Coronary artery (tissue), 2 donors: ENCODE measurements around the gene TMEM147.

Experiments used
- DNase-seq: peaks from one replicate; pipeline ENCODE4 v3.0.0-alpha.2; 2017; ENCODE audit warnings: low spot score
- H3K27ac ChIP-seq, 2 donors: fragments of 200-600 bp; sonication (generic); one replicate each; pipeline ENCODE4 v1.5.1; 2016 to 2019
- H3K4me3 ChIP-seq: fragments of 200-600 bp; sonication (generic); 2 replicates; pipeline ENCODE4 v1.5.1; 2016; ENCODE audit warnings: mild to moderate bottlenecking, moderate library complexity
- CTCF ChIP-seq: fragments of 200-600 bp; sonication (generic); IDR thresholded peaks from one replicate; pipeline ENCODE4 v1.5.1; 2019; ENCODE audit warnings: antibody characterized with exemption

Gene TMEM147

DNA sequence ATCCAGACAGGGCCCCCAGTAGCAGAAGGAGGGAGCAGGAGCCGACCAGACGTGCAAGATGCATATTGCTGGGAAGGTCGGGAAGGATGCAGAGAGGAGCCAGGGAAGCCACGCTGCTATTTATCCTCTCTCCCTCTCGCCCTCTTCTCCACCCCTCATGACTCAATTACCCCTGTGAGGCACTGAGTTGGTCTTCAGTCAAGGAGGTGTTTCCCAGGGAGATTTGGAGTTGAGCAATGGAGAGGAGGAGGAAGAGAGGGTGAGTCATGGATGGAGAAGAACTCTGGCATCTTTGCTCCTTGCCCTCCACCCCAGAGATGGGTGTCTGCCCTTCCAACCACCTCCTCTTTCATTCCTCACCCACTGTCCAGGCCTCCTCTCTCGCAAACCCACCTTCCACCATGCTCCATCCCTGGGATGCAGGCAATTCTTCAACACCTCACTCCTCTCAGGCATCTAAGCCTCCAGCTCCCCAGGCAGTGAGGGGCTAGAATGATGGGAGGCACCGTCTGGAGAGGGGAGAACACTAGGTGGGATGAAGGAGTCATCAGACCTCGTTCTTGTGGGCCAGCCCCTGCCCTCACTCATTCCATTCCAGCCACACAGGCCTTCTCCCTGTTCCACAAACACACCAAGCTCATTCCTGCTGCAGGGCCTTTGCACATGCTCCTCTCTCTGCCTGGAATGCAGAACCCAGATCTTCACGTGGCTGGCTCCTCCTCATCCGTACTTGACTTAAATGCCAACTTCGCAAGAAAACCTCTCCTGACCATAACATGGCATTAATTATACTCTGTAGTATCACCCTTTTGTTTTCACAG lies 17.0 kb upstream of the TMEM147 start, which contains the start of gene SBSN:
Gene SBSN, minus strand, starts transcription at position 94 of the 821 bp plus-strand sequence. Its CDS starts 30 bp downstream, at position 64.
- DNase-seq, result no peak
- no peak for TF ChIP-seq CTCF
- no peak within 1 kb of the TSS for H3K4me3 ChIP-seq
- H3K27ac ChIP-seq, result no peak within 1 kb of the TSS

DNA sequence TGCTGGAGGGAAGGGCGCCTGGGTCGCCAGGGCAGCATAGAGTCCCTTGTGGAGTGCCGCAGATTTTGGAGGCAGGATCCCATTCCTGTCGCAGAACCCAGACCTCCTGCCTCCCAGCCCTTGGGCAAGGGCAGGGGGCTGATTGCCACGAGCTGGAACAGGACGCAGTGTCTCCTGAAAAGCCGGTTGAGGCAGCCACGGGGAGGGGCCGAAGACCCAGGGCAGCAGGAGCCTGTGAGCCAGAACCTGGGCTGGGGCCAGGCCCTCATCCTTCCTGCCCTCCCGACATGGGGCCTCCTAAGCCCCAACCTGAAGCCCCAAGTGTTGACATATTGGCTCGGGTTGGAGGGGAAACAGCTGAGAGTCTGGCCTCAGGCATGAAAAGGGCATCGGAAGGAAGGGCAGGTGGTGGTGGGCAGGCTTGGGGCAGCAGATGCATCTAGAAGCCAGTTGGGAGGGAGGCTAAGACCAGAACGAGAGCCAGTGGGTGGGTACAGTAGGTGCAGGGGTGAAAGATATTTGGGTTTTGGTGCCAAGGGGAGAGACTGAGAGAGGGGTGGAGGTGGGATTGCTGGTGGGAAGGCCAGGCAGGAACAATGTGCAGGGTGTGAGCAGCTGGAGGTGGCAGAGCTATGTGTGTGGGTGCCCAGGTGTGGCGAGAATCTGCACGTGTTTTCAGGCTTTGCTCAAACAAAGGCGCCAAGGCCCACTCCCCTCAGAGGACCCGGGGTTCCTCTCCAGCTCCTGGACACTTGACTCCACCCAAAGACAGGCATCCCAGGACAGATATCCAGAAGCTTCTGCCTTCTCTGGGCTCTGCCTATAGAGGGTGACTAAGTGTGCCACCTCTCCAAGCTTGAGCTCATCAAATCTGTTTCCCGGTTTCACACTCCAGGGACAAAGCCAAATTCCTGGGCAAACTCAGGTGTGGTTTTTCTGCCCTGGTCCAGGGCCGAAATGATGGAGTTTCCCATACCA lies 15.9 kb upstream of the TMEM147 start:
- no peak for TF ChIP-seq CTCF
- DNase-seq, result no peak
- no peak overlapping the region for H3K27ac ChIP-seq
- H3K4me3 ChIP-seq, result no peak overlapping the region

DNA sequence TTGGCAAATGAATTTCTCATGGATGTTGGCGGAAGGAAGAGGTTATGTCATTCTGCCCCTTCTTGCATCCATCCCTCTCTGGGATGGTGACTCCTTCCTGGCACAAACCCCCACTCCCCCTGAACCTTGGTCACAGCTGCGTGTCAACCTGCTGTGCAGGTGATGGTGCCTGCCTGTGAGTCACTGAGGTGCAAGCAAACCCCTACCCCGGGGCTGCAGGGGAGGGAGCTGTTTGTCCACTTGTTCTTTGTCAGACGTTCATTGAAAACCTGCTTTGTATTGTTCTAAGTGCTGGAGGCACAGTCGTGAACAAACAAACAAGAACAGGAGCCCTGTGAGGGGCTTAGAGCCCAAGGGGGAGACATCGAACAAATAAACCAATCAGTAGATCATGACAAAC lies 14.1 kb upstream of the TMEM147 start:
- TF ChIP-seq CTCF, result no peak
- no peak for DNase-seq
- no peak overlapping the region for H3K27ac ChIP-seq
- H3K4me3 ChIP-seq, result no peak overlapping the region

GRCh38 chr19:35533201-35533821 lies 12.1 kb upstream of the TMEM147 start, which contains the start of gene GAPDHS:
Gene GAPDHS, plus strand, starts transcription at chr19:35533456. Its CDS starts 72 bp downstream, at chr19:35533528.
- Histone ChIP-seq H3K4me3 (peak within 1 kb of the TSS; percentile 28), H3K27ac (no peak within 1 kb of the TSS)
- DNase-seq, result no peak
- TF ChIP-seq CTCF, result no peak

- Histone ChIP-seq H3K4me3 (peak overlapping the region; percentile 28), H3K27ac (no peak overlapping the region)
- DNase-seq, result no peak
- no peak for TF ChIP-seq CTCF
Measured at GRCh38 chr19:35533822-35534392, 11.5 kb upstream of the TMEM147 start.

DNA sequence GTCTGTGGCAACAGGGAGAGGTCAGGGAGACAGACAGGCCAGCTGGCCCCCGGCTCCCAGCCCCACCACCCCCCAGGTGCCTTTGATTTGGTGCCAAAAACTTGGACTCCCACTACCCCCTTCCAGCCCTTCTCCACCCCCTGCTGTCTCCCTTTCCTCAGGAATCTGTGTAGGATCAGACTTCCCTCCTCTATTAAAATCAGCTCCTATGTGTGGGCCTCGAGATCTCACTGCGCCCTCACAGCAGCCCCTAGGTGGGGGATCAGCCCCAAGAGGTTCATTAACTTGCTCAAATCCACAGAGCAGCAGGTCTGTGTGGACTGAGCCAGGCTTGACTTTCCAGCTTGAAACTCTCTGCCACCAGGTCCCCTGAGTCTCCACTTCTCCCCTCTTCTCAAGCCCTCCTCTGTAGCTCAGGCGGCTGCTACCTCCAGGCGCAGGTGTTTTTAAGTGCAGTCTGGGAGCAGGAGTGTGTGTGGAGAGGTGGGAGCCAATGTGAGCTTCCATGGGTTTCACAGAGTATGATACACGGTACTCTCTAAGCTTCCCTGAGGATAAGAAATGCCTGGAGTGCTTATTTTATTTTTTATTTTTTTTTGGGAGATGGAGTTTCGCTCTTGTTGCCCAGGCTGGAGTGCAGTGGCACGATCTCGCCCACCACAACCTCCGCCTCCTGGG lies 10.5 kb upstream of the TMEM147 start:
- no peak for DNase-seq
- no peak overlapping the region for H3K27ac ChIP-seq
- no peak overlapping the region for H3K4me3 ChIP-seq
- TF ChIP-seq CTCF, result no peak
